Ovary (tissue), 9 donors: ENCODE data around the gene ADCY5. TPM values are rescaled to one million over a fixed set of nuclear protein-coding genes. Genes with fewer than 3 reads are reported as not detected.
A peak's percentile ranks its signal among the peaks of the same experiment; 100 is the strongest.

ENCODE experiments used
- DNase-seq, 5 donors: peaks; one replicate each; pipeline ENCODE4 v3.0.0-alpha.2; 2019 to 2020
- H3K27ac ChIP-seq, 2 donors: fragments of 200-600 bp; one replicate each; pipeline versions ENCODE4 v1.5.1 to v1.8.0; 2019 to 2022
- H3K27me3 ChIP-seq: fragments of 200-600 bp; one replicate; pipeline ENCODE4 v1.8.0; 2022
- H3K36me3 ChIP-seq: fragments of 200-600 bp; sonication (generic); one replicate; pipeline ENCODE4 v1.5.1; 2019
- H3K4me1 ChIP-seq: one replicate; pipeline ENCODE4 v1.8.1; 2013; ENCODE audit warnings: mild to moderate bottlenecking, moderate library complexity; ENCODE audit not compliant: insufficient read depth
- H3K4me3 ChIP-seq: fragments of 200-600 bp; sonication (generic); one replicate; pipeline ENCODE4 v1.5.1; 2017
- H3K9me3 ChIP-seq, 2 donors: fragments of 200-600 bp in 1 of 2; sonication (generic) in 1 of 2; one replicate each; pipeline versions ENCODE4 v1.5.1 to v1.8.1; 2013 to 2019; ENCODE audit warnings: mild to moderate bottlenecking in 1 of 2, moderate library complexity in 1 of 2
- EP300 ChIP-seq: sonication (generic); formaldehyde crosslinking; IDR thresholded peaks from one replicate; pipeline ENCODE4 v1.6.1; 2017; ENCODE audit warnings: antibody characterized with exemption
- POLR2A ChIP-seq: fragments of 450-650 bp; IDR thresholded peaks from one replicate; pipeline ENCODE4 v1.6.1; 2017; ENCODE audit warnings: antibody characterized with exemption, mild to moderate bottlenecking, moderate library complexity
- WGBS, 3 donors: extraction: QIAGEN DNeasy Blood & Tissue Kit in 1 of 3; methylation state at CpG; one replicate each; pipeline versions ENCODE4 v1.1.5 to v1.1.7; 2013 to 2017; 5-methylcytosine and 5-hydroxymethylcytosine counted together
- intact Hi-C, 4 donors: fragments of 100-400 bp; cut with DNase I; formaldehyde crosslinking; loops; one replicate each; pipeline versions ENCODE4 v1.11.0 to v1.15.1; 2022 to 2023
- polyA plus RNA-seq, 2 donors: library from polyadenylated mRNA; stranded (reverse); fragments of 200-250 nt in 1 of 2; fragments of 350-450 nt in 1 of 2; fragmentation: Illumina TruSeq in 1 of 2; extraction: RNeasy Lipid Tissue Mini Kit (QIAGEN cat#74804) in 1 of 2; gene quantifications; one replicate each; pipeline ENCODE4 v1.2.3, GENCODE V29; 2013 to 2014
- total RNA-seq, 7 donors: library from RNA; depleted of rRNA in 2 of 7; stranded (reverse); fragments of >200 nt in 2 of 7; fragmentation: NEBNext Ultra II Directional in 3 of 7; extraction: Animal tissue kit (Norgen Biotek cat#: 25700) in 3 of 7; gene quantifications; one replicate each; pipeline versions ENCODE4 v1.1.0 to v1.2.4, GENCODE V29; 2016 to 2023
- TF ChIP-seq, protein P1 (sequence below), 3 donors: fragments of 450-650 bp in 2 of 3; fragments of 200-600 bp in 1 of 3; IDR thresholded peaks; one replicate each; pipeline versions ENCODE4 v1.5.1 to v1.8.0; 2016 to 2022; ENCODE audit warnings: antibody characterized with exemption in 3 of 3, mild to moderate bottlenecking in 1 of 3
- donor health status: DM: no; HTN: no; CAD: no; lungs with moderate emphysema.
- donor health status: DM: no; HTN: no; CAD: no.
- donor health status: Bipolar disorder and iron deficiency.
- donor health status: DM: yes; HTN: yes; CAD: no.
- donor health status: DM: no; HTN: no; CAD: no.
- donor health status: DM: yes; HTN: yes; CAD: no.

Gene ADCY5
- total and polyA plus RNA-seq, 9 donors = 5.3 to 36.2 (median 20.3) TPM

DNA sequence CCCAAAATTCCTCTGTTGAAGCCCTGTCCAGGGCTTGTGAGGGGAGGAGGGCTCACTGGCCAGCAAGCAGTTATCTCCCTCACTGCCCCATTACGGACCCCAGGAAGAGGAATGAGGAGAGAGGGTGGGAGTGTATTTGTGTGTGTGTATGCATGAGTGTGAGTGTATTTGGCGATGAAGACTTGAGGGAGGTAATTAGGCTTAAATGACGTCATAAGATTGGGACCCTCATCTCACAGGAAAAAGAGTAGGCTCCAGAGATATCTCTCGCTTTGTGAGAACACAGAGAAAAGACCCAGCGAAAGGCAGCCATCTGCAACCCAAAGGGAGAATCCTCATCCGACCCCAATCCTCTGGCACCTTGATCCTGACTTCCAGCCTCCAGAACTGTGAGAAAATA, 32.2 kb downstream of the ADCY5 start:
- H3K27me3 ChIP-seq = no peaks in the 10 kb centered on the region
- H3K4me1 ChIP-seq = peaks cover 43% of the 10 kb centered on the region
- TF ChIP-seq, protein P1, sequence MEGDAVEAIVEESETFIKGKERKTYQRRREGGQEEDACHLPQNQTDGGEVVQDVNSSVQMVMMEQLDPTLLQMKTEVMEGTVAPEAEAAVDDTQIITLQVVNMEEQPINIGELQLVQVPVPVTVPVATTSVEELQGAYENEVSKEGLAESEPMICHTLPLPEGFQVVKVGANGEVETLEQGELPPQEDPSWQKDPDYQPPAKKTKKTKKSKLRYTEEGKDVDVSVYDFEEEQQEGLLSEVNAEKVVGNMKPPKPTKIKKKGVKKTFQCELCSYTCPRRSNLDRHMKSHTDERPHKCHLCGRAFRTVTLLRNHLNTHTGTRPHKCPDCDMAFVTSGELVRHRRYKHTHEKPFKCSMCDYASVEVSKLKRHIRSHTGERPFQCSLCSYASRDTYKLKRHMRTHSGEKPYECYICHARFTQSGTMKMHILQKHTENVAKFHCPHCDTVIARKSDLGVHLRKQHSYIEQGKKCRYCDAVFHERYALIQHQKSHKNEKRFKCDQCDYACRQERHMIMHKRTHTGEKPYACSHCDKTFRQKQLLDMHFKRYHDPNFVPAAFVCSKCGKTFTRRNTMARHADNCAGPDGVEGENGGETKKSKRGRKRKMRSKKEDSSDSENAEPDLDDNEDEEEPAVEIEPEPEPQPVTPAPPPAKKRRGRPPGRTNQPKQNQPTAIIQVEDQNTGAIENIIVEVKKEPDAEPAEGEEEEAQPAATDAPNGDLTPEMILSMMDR (IDR thresholded peaks at IDR 0.05) = no peak
- TF ChIP-seq POLR2A (no peak), EP300 (no peak)
- H3K36me3 ChIP-seq = no peaks in the 10 kb centered on the region
- H3K9me3 ChIP-seq = no peaks in the 10 kb centered on the region
- intact Hi-C loops = no loop called here
- H3K27ac ChIP-seq = no peak overlapping the region
- H3K4me3 ChIP-seq = no peak overlapping the region
- WGBS, 3 donors = 83 to 90% (median 85%) methylated on average over 6 of the region's 6 CpGs
- DNase-seq = no peak

DNA sequence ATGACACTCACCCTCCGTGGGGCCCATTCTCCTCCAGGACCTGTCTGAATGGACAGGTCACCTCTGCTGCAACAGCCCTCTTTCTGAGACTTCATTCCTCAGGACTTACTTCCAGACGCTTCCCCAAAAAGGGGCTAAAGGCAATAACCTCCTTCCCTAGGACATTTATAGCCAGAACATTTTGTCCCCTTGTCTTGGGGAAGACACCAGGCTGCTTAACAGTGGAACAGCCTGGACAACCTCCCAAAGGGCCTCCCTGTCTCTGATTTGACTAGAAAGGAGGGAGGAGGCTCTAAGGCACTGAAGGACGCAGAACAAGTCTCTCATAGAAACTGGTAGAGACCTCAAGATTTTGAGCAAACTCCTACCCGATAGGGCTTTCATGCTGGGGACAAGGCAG, 32.7 kb downstream of the ADCY5 start:
- intact Hi-C loops = no loop called here
- no peak overlapping the region for H3K4me3 ChIP-seq
- WGBS, 3 donors = 81 to 89% (median 88%) methylated on average over 4 of the region's 4 CpGs
- no peaks in the 10 kb centered on the region for H3K27me3 ChIP-seq
- TF ChIP-seq, protein P1 (IDR thresholded peaks at IDR 0.05) = no peak
- TF ChIP-seq EP300 = peak; percentile 33
- no peaks in the 10 kb centered on the region for H3K36me3 ChIP-seq
- peak overlapping the region in 1 of 2 donors; percentile 91 for H3K27ac ChIP-seq
- peaks cover 48% of the 10 kb centered on the region for H3K4me1 ChIP-seq
- DNase-seq = no peak
- H3K9me3 ChIP-seq = no peaks in the 10 kb centered on the region

DNA sequence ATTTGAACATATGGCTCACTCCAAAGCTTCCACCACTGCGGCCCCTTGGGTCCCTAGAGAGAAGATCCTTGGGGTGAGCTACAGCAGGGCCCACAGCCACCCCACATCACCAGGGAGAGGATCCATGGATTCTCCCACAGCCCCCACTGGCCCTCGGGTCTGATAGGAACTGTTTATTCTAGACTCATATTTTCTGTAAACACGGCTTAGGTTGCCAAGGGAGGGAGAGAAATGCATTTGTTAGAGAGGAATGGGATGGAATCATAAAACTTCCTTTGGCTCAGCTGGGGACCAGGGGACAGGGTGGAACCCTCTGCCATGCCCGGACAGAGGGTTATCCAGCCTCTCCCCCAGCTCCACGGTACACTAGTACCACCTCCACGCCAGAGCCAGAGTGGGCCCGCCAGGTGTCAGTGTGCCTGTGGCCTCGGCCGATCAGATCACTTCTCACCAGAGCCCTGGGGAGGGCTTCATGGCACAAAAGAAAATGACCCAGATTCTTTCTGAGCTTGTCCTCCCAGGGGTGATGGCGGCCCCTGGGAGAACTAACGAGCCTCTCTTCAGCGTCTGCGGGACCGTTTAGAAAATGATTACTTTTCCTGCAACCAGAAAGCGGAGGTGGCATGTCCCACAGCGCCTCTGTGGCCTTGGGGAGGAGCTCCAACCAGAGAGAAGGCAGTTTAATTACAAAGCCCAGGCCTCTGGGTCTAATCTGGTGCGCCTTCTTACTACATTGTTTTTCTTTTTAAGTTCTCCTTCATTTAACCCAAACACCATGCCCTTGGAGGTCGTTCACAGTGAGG, 33.7 kb downstream of the ADCY5 start:
- WGBS, 3 donors = 19 to 41% (median 26%) methylated on average over 18 of the region's 18 CpGs
- peak in 2 of 5 donors; percentile 46 to 61 for DNase-seq
- Histone ChIP-seq H3K36me3 (no peaks in the 10 kb centered on the region), H3K4me3 (no peak overlapping the region), H3K27me3 (no peaks in the 10 kb centered on the region), H3K9me3 (no peaks in the 10 kb centered on the region), H3K4me1 (peaks cover 47% of the 10 kb centered on the region), H3K27ac (peak overlapping the region; percentile 64 to 91)
- TF ChIP-seq POLR2A (no peak), EP300 (no peak)
- TF ChIP-seq, protein P1 (IDR thresholded peaks at IDR 0.05) = no peak
- intact Hi-C loops = no loop called here

DNA sequence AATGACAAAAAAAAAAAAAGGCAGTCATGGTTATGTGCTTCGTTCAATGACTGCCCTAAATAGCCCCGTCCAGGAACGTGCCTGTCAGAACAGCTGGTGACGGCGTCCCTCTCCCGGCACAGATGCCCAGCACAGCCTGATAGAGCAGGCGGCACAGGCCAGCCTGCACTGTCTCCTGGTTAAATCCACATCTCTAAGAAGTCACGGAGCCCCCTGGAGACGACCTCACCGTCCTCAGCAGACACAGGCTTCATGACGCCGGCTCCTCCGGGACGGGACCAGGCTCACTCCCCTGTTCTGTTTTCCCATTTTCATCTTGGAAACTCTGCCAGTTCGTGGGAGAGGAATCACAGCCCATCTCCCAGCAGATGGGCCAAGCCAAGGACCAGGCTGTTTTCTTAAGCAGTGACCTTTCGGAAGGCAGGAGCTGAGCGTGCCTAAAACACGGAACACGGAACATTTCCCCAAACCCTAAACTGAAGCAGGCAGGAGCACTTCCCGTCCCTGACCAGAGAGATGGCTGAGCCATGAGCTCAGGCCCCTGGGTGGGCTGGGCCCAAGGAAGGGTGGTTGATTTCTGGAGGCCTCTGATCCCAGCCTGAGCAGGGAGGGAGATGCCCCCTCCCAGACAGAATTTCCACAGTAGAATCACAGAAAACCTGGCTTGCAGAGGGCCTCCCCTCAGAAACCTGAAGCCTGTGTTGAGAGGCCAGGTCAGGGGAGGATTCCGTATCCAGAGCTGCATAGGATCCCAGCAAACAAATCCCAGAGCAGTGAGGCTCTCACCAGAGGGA, 35.9 kb downstream of the ADCY5 start:
- H3K9me3 ChIP-seq = no peaks in the 10 kb centered on the region
- peak overlapping the region; percentile 23 for H3K4me3 ChIP-seq
- peaks cover 44% of the 10 kb centered on the region for H3K4me1 ChIP-seq
- TF ChIP-seq, protein P1 (IDR thresholded peaks at IDR 0.05) = peak in 1 of 3 donors; percentile 11
- TF ChIP-seq EP300 (peak; percentile 82), POLR2A (peak; percentile 38)
- peak; percentile 73 to 81 (median 77) for DNase-seq
- intact Hi-C loops = no loop called here
- no peaks in the 10 kb centered on the region for H3K36me3 ChIP-seq
- WGBS, 3 donors = 2 to 14% (median 8%) methylated on average over 21 of the region's 21 CpGs
- H3K27ac ChIP-seq = peak overlapping the region; percentile 86 to 91
- no peaks in the 10 kb centered on the region for H3K27me3 ChIP-seq
